ENCODE data around the gene TIGD1. TPM values are rescaled to one million over a fixed set of nuclear protein-coding genes. Genes with fewer than 3 reads are reported as not detected.

TIGD1 gene
- polyA plus RNA-seq, 1 donor from 2014 or later, result 5.3 TPM

DNA sequence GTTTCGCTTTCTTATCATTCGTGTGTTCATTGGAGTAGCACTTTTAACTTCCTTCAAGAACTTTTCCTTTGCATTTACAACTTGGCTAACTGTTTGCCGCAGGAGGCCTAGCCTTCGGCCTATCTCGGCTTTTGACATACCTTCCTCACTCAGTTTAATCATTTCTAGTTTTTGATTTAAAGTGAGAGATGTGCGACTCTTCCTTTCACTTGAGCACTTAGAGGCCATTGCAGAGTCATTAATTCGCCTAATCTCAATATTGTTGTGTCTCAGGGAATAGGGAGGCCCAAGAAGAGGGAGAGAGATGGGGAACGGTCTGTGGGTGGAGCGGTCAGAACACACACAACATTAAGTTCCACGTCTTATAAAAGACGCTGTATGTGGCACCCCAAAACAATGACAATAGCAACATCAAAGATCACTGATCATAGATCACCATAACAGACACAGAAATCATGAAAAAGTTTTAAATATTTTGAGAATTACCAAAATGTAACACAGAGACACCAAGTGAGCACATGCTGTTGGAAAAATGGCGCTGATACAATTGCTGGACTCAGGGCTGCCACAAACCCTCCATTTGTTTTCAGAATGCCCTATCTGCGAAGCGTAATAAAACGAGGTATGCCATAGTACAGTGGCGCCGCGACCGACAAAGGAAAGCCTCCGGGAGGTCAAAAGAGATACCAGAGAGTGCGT, 553 bp downstream of the TIGD1 start:
- Mint-ChIP-seq H3K4me3 (peak overlapping the region; percentile 99 to 100 (median 99)), H3K9me3 (peaks cover 0 to 2% (median 0%) of the 10 kb centered on the region in 3 donors), H3K4me1 (peaks cover 36 to 52% (median 49%) of the 10 kb centered on the region in 3 donors), H3K27ac (peak overlapping the region; percentile 99 to 100 (median 99)), H3K27me3 (no peaks in the 10 kb centered on the region), H3K36me3 (peaks cover 3% of the 10 kb centered on the region)

DNA sequence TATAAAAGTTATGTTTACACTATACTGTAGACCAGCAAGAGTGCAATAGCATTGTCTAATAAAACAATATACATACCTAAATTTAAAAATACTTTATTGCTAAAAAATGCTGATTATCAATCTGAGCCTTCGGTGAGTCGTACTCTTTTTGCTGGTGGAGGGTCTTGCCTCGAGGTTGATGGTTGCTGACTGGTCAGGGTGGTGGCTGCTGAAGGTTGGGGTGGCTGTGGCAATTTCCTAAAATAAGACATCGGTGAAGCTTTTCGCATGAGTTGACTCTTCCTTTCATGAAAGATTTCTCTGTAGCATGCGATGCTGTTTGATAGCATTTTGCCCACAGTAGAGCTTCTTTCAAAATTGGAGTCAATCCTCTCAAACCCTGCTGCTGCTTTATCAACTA, 2.4 kb downstream of the TIGD1 start:
- Mint-ChIP-seq H3K27me3 (no peaks in the 10 kb centered on the region), H3K4me1 (peaks cover 27 to 42% (median 35%) of the 10 kb centered on the region in 3 donors), H3K36me3 (peaks cover 3% of the 10 kb centered on the region), H3K4me3 (peak overlapping the region in 1 of 4 donors; percentile 48), H3K27ac (peak overlapping the region in 1 of 3 donors; percentile 27), H3K9me3 (peaks cover 0 to 2% (median 0%) of the 10 kb centered on the region in 3 donors)

GRCh38 chr2:232545511-232546375, 4.6 kb downstream of the TIGD1 start:
- peak overlapping the region in 2 of 4 donors; percentile 47 to 49 for H3K4me3 Mint-ChIP-seq
- H3K9me3 Mint-ChIP-seq, result peaks cover 0 to 2% (median 0%) of the 10 kb centered on the region in 3 donors
- H3K27ac Mint-ChIP-seq, result peak overlapping the region in 1 of 3 donors; percentile 13
- H3K4me1 Mint-ChIP-seq, result peaks cover 17 to 31% (median 18%) of the 10 kb centered on the region in 3 donors
- peaks cover 3% of the 10 kb centered on the region for H3K36me3 Mint-ChIP-seq
- no peaks in the 10 kb centered on the region for H3K27me3 Mint-ChIP-seq

DNA sequence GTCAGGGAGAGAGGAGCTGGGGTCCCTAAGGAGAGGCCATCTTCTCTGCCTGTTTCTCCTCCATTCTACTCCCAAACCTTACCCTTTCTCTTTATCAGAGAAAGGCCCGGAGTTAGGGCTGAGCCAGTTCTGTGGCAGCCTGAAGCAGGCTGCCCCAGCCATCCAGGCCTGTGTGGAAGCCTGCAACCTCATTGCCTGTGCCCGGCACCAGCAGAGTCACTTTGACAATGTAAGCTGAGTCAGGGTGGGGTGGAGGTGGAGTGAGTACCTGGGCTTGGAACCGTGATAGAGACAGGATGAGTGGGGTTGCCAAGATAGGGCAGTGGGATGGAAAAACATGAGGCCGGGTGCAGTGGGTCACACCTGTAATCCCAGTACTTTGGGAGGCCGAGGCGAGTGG, 5.7 kb downstream of the TIGD1 start:
- peaks cover 13 to 29% (median 15%) of the 10 kb centered on the region in 3 donors for H3K4me1 Mint-ChIP-seq
- H3K27me3 Mint-ChIP-seq, result no peaks in the 10 kb centered on the region
- no peaks in the 10 kb centered on the region for H3K9me3 Mint-ChIP-seq
- no peak overlapping the region for H3K27ac Mint-ChIP-seq
- H3K4me3 Mint-ChIP-seq, result peak overlapping the region in 1 of 4 donors; percentile 52
- H3K36me3 Mint-ChIP-seq, result peaks cover 3% of the 10 kb centered on the region

DNA sequence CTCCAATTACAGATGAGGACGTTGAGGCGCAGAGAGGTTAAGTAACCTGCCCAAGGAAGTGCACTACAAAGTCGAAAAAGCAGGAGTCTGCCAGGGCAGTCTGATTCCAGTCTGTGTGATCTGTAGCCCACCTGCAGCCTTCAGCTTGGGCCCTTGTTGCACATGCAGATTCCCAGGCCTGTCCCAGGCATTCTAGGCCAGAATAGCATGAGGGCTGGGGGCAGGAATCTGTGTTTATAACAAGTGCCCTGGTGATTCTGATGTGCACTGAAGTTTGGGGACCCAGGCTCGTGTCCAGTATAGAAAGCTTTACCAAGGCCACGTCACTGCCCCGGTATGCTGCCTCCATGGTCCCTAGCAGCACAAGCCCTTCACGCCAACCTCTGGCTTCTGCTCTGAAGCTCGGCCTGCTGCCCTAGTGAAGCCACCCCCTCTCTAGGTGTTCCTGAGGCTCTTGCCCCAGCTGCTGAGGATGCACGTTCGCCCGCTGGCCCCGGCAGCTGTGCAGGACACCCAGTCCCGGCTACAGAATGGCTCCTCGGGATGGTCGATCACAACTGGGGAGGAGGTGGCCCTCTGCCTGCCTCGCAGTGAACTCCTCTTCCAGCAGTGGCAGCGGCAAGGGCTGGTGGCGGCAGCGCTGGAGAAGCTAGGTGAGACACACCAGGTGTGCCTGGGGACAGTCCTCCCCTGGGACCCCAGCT, 6.3 kb downstream of the TIGD1 start:
- no peaks in the 10 kb centered on the region for H3K9me3 Mint-ChIP-seq
- no peak overlapping the region for H3K27ac Mint-ChIP-seq
- no peaks in the 10 kb centered on the region for H3K27me3 Mint-ChIP-seq
- peaks cover 3% of the 10 kb centered on the region for H3K36me3 Mint-ChIP-seq
- H3K4me3 Mint-ChIP-seq, result peak overlapping the region in 1 of 4 donors; percentile 9
- H3K4me1 Mint-ChIP-seq, result peaks cover 12 to 23% (median 12%) of the 10 kb centered on the region in 3 donors

DNA sequence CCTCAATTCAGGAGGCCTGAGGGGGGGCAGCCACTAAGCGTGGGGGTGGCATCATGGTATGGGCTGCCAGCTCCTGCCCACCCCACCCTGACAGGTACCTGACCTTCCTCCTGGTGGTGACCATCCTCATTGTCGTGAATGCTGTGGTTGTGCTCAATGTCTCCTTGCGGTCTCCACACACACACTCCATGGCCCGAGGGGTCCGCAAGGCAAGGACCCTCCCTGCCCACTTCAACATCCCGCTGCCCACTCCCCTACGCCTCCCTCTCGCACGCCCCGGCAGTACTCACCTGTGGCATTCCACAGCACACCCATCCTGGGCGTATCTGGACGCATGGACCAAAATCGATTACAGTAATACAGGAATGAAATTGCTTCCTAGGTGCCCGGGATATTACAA, 6.9 kb downstream of the TIGD1 start:
- no peaks in the 10 kb centered on the region for H3K27me3 Mint-ChIP-seq
- no peaks in the 10 kb centered on the region for H3K9me3 Mint-ChIP-seq
- no peak overlapping the region for H3K27ac Mint-ChIP-seq
- peak overlapping the region in 1 of 4 donors; percentile 9 for H3K4me3 Mint-ChIP-seq
- peaks cover 6 to 17% (median 6%) of the 10 kb centered on the region in 3 donors for H3K4me1 Mint-ChIP-seq
- H3K36me3 Mint-ChIP-seq, result peaks cover under 1% of the 10 kb centered on the region

GRCh38 chr2:232542715-232543467, 7.5 kb downstream of the TIGD1 start:
- H3K36me3 Mint-ChIP-seq, result no peaks in the 10 kb centered on the region
- peaks cover 5% of the 10 kb centered on the region for H3K27me3 Mint-ChIP-seq
- no peak overlapping the region for H3K4me3 Mint-ChIP-seq
- H3K9me3 Mint-ChIP-seq, result no peaks in the 10 kb centered on the region
- H3K4me1 Mint-ChIP-seq, result peaks cover 0 to 17% (median 6%) of the 10 kb centered on the region in 3 donors
- H3K27ac Mint-ChIP-seq, result no peak overlapping the region

DNA sequence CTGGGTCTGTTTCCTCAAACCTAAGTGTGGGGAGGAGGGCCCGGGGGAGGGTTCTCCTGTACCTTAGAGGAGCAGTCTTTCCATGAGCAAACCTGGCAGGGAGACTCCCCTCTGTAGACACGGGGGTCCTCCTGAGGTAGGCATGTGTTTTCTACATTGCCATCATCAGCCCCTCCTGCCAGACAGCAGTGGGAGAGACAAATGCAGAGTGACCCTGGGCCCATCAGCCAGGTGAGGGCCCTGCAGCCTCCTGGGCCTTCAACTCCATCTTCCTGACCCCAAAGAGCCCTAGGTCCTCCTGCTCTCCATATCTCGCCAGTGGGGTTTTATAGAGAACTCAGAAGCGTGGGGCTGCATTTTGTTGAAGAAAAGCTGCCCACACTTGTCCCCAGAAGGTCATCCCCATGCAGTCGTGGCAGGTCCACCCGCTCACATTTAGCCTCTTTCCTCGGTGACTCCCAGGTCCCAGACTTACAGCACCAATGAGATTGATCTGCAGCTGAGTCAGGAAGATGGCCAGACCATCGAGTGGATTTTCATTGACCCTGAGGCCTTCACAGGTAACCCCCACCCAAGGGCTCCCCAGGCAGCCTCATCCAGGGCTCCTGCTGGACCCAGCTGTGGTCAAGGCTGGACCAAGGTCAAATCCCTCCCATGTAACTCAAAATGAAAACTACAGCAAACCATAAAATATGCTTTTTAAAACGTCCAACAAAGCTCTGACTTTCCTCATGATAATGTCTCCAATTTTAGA, 8.2 kb downstream of the TIGD1 start:
- no peak overlapping the region for H3K27ac Mint-ChIP-seq
- H3K4me3 Mint-ChIP-seq, result no peak overlapping the region
- no peaks in the 10 kb centered on the region for H3K36me3 Mint-ChIP-seq
- H3K27me3 Mint-ChIP-seq, result peaks cover 10% of the 10 kb centered on the region
- no peaks in the 10 kb centered on the region for H3K9me3 Mint-ChIP-seq
- H3K4me1 Mint-ChIP-seq, result peaks cover 0 to 12% (median 5%) of the 10 kb centered on the region in 3 donors

DNA sequence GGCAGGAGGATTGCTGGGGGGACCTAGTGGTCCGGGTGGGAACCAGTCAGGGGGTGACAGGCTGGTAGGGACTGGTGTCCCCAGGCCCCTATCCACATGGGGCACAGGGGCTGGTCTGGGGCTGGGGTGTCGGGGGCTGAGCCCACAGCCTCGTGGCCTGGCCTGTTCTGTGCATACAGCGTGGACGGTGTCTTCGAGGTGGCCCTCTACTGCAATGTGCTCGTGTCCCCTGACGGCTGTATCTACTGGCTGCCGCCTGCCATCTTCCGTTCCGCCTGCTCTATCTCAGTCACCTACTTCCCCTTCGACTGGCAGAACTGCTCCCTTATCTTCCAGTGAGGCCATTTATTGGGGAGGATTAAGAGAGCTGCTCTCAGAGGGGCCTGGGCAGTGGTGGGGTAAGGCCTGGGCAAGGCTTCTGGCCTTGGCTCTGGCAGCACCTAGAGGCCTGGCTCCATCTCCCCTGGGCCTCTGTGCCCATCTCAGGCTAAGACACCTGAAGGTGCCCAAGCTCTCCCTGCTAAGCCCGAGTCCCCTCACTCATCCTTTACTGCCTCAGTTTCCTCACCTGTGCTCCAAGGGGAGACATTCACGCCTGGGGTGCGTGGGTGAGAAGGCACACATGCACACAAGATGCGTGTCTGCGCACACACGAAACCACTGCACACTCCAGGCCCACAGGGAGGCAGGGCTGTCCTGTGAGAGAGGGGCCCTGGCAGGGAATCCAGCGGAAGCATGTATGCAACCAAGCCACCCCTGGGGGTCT, 9.0 kb downstream of the TIGD1 start:
- peaks cover 0 to 9% (median 4%) of the 10 kb centered on the region in 3 donors for H3K4me1 Mint-ChIP-seq
- H3K36me3 Mint-ChIP-seq, result no peaks in the 10 kb centered on the region
- peaks cover 17% of the 10 kb centered on the region for H3K27me3 Mint-ChIP-seq
- no peak overlapping the region for H3K4me3 Mint-ChIP-seq
- H3K27ac Mint-ChIP-seq, result no peak overlapping the region
- peaks cover 0 to 3% (median 2%) of the 10 kb centered on the region in 3 donors for H3K9me3 Mint-ChIP-seq

DNA sequence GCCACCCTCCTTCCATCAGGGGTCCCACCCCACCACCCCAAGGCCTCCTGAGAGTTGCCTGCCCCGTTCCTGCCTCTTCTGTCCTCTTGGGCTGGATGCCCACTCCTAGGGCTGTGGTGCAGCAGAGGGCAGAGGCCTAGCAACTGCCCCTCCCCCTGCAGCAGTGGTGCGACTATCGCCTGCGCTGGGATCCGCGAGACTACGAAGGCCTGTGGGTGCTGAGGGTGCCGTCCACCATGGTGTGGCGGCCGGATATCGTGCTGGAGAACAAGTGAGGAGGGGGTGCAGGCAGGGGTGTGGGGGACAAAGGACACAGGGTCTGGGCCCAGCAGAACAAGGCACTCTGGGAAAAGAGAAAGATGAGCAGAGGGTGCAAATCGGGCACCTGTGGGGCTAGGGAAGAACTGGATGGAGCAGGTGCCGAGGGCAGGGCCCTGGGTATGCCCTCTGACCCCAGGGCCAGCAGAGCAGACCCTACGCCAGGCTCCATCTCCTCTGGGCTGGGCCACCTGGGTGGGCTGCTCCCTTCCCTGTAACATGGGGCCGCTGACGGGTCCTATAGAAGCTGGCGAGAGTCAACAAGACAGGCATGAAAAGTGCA, 9.8 kb downstream of the TIGD1 start:
- Mint-ChIP-seq H3K4me3 (no peak overlapping the region), H3K4me1 (peaks cover 0 to 8% (median 4%) of the 10 kb centered on the region in 3 donors), H3K9me3 (peaks cover 0 to 5% (median 2%) of the 10 kb centered on the region in 3 donors), H3K36me3 (no peaks in the 10 kb centered on the region), H3K27ac (no peak overlapping the region), H3K27me3 (peaks cover 19% of the 10 kb centered on the region)

DNA sequence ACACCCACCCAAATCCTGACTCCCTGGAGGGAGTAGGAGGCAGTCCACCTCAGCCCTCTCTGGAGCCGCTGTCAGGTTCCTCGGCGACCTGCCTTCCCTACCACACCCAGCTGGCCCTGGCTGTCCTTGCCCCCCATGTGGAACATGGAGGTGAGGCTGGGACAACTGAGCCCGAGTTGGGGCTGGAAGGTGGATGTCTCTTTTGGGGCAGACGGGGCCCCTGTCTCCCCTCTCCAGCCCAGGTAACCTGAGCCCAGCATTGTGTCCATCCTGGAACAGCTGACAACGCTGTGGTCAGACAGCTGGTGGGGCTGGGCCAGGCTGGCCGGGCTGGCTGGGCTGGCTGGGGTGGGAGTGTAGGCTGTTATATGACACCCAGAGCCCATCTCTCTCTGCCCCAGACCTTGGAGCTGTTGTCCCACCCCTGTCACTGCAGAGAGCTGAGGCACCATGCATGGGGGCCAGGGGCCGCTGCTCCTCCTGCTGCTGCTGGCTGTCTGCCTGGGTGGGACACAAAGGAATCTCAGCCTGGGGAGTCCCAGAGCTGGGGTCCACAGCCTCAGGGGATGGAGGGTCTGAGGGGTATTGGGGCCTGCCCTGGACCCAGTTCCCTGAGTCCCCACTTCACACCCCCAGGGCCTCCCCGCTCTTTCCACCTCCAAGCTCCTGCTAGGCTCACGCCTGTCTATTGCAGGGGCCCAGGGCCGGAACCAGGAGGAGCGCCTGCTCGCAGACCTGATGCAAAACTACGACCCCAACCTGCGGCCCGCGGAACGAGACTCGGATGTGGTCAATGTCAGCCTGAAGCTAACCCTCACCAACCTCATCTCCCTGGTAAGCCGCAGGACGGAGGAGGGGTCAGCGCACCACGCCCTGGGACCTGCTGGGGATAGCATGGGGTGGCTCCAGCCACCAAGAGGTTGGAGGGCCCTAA, 10.8 kb downstream of the TIGD1 start, which contains the start of gene CHRNG:
Gene CHRNG (plus strand): TSS at position 395 of the 934 bp plus-strand sequence. CDS start 56 bp downstream, at position 451.
- no peaks in the 10 kb centered on the region for H3K36me3 Mint-ChIP-seq
- H3K27me3 Mint-ChIP-seq, result peaks cover 19% of the 10 kb centered on the region
- peaks cover 0 to 7% (median 4%) of the 10 kb centered on the region in 3 donors for H3K4me1 Mint-ChIP-seq
- no peak within 1 kb of the TSS for H3K4me3 Mint-ChIP-seq
- H3K27ac Mint-ChIP-seq, result peak within 1 kb of the TSS in 1 of 3 donors; percentile 27
- H3K9me3 Mint-ChIP-seq, result peaks cover 0 to 5% (median 2%) of the 10 kb centered on the region in 3 donors

DNA sequence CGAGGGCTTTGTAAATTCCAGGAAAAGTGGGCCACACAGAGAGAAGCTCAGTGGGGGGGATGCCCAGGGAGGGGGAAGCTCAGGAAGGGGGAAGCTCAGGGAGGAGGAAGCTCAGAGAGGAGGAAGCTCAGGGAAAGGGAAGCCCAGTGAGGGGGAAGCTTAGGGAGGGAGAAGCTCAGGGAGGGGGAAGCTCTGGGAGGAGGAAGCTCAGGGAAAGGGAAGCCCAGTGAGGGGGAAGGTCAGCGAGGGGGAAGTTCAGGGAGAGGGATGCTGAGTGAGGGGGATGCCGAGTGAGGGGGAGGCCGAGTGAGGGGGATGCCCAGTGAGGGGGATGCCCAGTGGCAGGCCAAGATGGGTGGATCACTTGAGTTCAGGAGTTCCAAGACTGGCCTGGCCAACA, 11.7 kb downstream of the TIGD1 start:
- Mint-ChIP-seq H3K4me3 (no peak overlapping the region), H3K9me3 (peaks cover 0 to 5% (median 2%) of the 10 kb centered on the region in 3 donors), H3K36me3 (no peaks in the 10 kb centered on the region), H3K27me3 (peaks cover 19% of the 10 kb centered on the region), H3K27ac (no peak overlapping the region), H3K4me1 (peaks cover 0 to 6% (median 4%) of the 10 kb centered on the region in 3 donors)

Measured in IgD-negative memory B cell (primary cell).